OCI-LY1 (cell line): ENCODE data around the gene CYB5B.

Source experiments
- H2AFZ ChIP-seq: fragments of 200-600 bp; sonication (generic), shearing (Covaris generic); 2 replicates; pipeline ENCODE4 v1.6.0; 2014; ENCODE audit warnings: antibody characterized with exemption, mild to moderate bottlenecking, low read length
- H3F3A ChIP-seq: fragments of 200-600 bp; sonication (generic), shearing (Covaris generic); 2 replicates; pipeline ENCODE4 v1.6.0; 2014; ENCODE audit warnings: mild to moderate bottlenecking, antibody characterized with exemption, low read length, moderate library complexity; ENCODE audit not compliant: insufficient read depth
- H3K27ac ChIP-seq: fragments of 200-600 bp; sonication (generic); 2 replicates; pipeline ENCODE4 v1.5.1; 2014; ENCODE audit warnings: low read length, mixed run types, mild to moderate bottlenecking, low read depth; ENCODE audit not compliant: poor library complexity, severe bottlenecking
- H3K27me3 ChIP-seq: fragments of 200-600 bp; sonication (generic); 2 replicates; pipeline ENCODE4 v1.6.0; 2014; ENCODE audit warnings: antibody characterized with exemption, mild to moderate bottlenecking, low read length, moderate library complexity; ENCODE audit not compliant: insufficient read depth
- H3K36me3 ChIP-seq: fragments of 200-600 bp; sonication (generic); 2 replicates; pipeline ENCODE4 v1.6.1; 2014; ENCODE audit warnings: mild to moderate bottlenecking, antibody characterized with exemption, low read length, moderate library complexity, mixed read lengths; ENCODE audit not compliant: insufficient read depth
- H3K4me1 ChIP-seq: fragments of 200-600 bp; sonication (generic); 2 replicates; pipeline ENCODE4 v1.5.1; 2014; ENCODE audit warnings: mild to moderate bottlenecking, low read length, moderate library complexity; ENCODE audit not compliant: insufficient read depth, severe bottlenecking
- H3K4me2 ChIP-seq: fragments of 200-600 bp; sonication (generic), shearing (Covaris generic); 2 replicates; pipeline ENCODE4 v1.6.1; 2014; ENCODE audit warnings: low read length
- H3K4me3 ChIP-seq: fragments of 200-600 bp; sonication (generic); 2 replicates; pipeline ENCODE4 v1.5.1; 2014; ENCODE audit warnings: low read length, low read depth, mild to moderate bottlenecking, mixed read lengths; ENCODE audit not compliant: poor library complexity, severe bottlenecking
- H3K79me2 ChIP-seq: fragments of 200-600 bp; shearing (Covaris generic); 2 replicates; pipeline ENCODE4 v1.6.1; 2016; ENCODE audit warnings: mixed run types, low read length, mixed read lengths; ENCODE audit not compliant: insufficient read depth
- H3K9ac ChIP-seq: fragments of 200-600 bp; sonication (generic), shearing (Covaris generic); 2 replicates; pipeline ENCODE4 v1.6.1; 2014; ENCODE audit warnings: mild to moderate bottlenecking, low read length, mixed read lengths
- H3K9me2 ChIP-seq: fragments of 200-600 bp; sonication (generic), shearing (Covaris generic); 2 replicates; pipeline ENCODE4 v1.6.1; 2014; ENCODE audit warnings: low read depth, mild to moderate bottlenecking, low read length, mixed read lengths
- H3K9me3 ChIP-seq: fragments of 200-600 bp; shearing (Covaris generic); 2 replicates; pipeline ENCODE4 v1.6.1; 2014; ENCODE audit warnings: low read length, mixed read lengths
- H4K20me1 ChIP-seq: fragments of 200-600 bp; sonication (generic), shearing (Covaris generic); 2 replicates; pipeline ENCODE4 v1.6.0; 2016; ENCODE audit warnings: mild to moderate bottlenecking, low read length; ENCODE audit not compliant: insufficient read depth
- EZH2 ChIP-seq: fragments of 200-600 bp; sonication (generic), shearing (Covaris generic); IDR thresholded peaks from 2 replicates; pipeline ENCODE4 v1.8.0; 2017; ENCODE audit warnings: borderline replicate concordance, mixed run types, mild to moderate bottlenecking, antibody characterized with exemption, low read length, moderate library complexity, mixed read lengths
- TF ChIP-seq, protein P1 (sequence below): fragments of 200-600 bp; sonication (generic), shearing (Covaris generic); IDR thresholded peaks from 2 replicates; pipeline ENCODE4 v1.5.1; 2017; ENCODE audit warnings: mild to moderate bottlenecking, antibody characterized with exemption, low read length, moderate library complexity, mixed read lengths

The CYB5B gene

DNA sequence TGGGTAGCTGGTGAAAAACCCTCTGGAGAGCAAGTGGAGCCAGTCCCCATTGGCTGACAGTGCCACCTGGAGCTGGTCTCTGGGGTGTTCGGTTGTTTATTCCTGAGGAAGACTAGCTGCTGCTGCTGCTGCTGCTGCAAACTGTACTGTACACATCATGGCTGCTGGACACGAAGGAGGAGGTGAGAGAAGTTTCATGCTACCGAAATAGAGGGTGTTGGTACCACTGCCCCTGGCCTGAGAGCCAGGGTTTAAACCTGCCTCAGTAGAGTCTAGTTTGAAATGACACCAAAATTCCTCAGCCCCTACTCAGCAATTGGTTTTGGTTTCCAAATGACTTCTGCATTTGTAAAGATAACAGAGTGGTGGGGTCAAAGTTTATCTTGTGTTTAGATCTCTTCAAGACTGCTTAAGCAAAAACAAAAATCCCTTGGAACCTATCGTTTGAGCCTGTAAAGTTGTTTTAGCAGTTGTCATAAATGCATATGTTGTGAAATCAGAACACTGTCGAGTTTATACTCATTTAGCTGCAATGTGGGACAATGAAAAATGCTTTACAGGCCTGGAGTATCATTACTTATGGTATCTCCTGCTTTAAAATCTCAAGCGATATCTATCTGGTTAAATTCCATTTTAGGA, 40.8 kb downstream of the CYB5B start:
- no peak overlapping the region for H3K4me2 ChIP-seq

DNA sequence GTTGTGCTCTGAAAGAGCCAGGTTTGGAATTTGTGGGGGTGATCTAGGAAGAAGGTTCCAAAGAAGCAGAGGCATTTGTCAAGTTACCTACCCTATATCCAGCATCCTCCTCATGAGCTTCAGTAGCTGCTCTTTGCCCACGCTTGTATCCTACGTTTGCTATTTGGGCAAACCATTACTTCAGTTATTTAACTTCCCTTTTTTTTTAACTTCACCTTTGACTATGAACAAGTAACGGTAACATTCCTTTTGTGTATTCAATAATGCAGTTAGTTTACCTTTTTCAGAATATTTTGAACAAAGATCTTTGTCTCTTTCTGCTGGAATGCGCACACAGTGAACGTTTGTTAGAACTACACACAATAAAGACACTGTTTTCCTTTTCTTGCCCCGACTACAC, 41.5 kb downstream of the CYB5B start:
- no peaks in the 10 kb centered on the region for H3K4me1 ChIP-seq
- H3K4me3 ChIP-seq, result no peak overlapping the region
- H3K9me3 ChIP-seq, result no peaks in the 10 kb centered on the region
- no peak overlapping the region for H2AFZ ChIP-seq
- H3K9me2 ChIP-seq, result no peaks in the 10 kb centered on the region
- H3K27ac ChIP-seq, result no peak overlapping the region
- no peaks in the 10 kb centered on the region for H3K79me2 ChIP-seq
- no peak overlapping the region for H3K9ac ChIP-seq
- H3K4me2 ChIP-seq, result no peak overlapping the region
- H3K36me3 ChIP-seq, result peaks cover 34% of the 10 kb centered on the region
- H4K20me1 ChIP-seq, result no peaks in the 10 kb centered on the region
- no peaks in the 10 kb centered on the region for H3K27me3 ChIP-seq
- no peak for TF ChIP-seq EZH2
- TF ChIP-seq, protein P1, sequence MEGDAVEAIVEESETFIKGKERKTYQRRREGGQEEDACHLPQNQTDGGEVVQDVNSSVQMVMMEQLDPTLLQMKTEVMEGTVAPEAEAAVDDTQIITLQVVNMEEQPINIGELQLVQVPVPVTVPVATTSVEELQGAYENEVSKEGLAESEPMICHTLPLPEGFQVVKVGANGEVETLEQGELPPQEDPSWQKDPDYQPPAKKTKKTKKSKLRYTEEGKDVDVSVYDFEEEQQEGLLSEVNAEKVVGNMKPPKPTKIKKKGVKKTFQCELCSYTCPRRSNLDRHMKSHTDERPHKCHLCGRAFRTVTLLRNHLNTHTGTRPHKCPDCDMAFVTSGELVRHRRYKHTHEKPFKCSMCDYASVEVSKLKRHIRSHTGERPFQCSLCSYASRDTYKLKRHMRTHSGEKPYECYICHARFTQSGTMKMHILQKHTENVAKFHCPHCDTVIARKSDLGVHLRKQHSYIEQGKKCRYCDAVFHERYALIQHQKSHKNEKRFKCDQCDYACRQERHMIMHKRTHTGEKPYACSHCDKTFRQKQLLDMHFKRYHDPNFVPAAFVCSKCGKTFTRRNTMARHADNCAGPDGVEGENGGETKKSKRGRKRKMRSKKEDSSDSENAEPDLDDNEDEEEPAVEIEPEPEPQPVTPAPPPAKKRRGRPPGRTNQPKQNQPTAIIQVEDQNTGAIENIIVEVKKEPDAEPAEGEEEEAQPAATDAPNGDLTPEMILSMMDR, result no peak
- no peaks in the 10 kb centered on the region for H3F3A ChIP-seq

More for the DNA sequence above, 40.8 kb downstream of the CYB5B start:
- TF ChIP-seq, protein P1, result no peak
- TF ChIP-seq EZH2, result no peak
- Histone ChIP-seq H2AFZ (no peak overlapping the region), H3K9me2 (no peaks in the 10 kb centered on the region), H3K4me1 (no peaks in the 10 kb centered on the region), H3K4me3 (no peak overlapping the region), H3K27me3 (no peaks in the 10 kb centered on the region), H3F3A (no peaks in the 10 kb centered on the region), H3K36me3 (peaks cover 40% of the 10 kb centered on the region), H3K79me2 (no peaks in the 10 kb centered on the region), H3K27ac (no peak overlapping the region), H4K20me1 (no peaks in the 10 kb centered on the region), H3K9ac (no peak overlapping the region), H3K9me3 (no peaks in the 10 kb centered on the region)

DNA sequence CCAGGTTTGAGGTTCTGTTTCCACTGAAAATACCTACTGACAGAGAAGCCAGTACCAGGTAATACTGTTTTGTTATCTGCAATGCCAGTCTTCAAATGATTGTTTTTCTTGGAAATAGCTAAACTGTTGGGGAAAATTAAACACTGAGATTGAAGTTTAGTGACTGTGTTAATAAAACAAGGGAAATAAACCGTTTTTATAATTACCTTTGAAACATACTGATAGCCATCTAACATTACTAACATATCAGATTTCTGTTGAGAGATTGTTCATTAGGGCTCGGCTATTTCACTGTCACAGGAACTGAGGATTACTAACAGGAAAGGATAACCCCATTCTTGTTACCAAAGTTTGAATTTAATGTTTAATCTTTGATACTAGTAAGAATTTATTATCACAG, 42.1 kb downstream of the CYB5B start:
- Histone ChIP-seq H4K20me1 (no peaks in the 10 kb centered on the region), H3K79me2 (no peaks in the 10 kb centered on the region), H3K27me3 (no peaks in the 10 kb centered on the region), H3K9me2 (no peaks in the 10 kb centered on the region), H3K4me1 (no peaks in the 10 kb centered on the region), H3K9ac (no peak overlapping the region), H3K4me3 (no peak overlapping the region), H3K9me3 (no peaks in the 10 kb centered on the region), H3K27ac (no peak overlapping the region), H2AFZ (no peak overlapping the region), H3K36me3 (peaks cover 34% of the 10 kb centered on the region), H3K4me2 (no peak overlapping the region), H3F3A (no peaks in the 10 kb centered on the region)
- no peak for TF ChIP-seq EZH2
- TF ChIP-seq, protein P1, result no peak
